Right lobe of liver (tissue), 4 donors: Measurements from ENCODE around the gene ATP5MC2.

Experiments used
- POLR2A ChIP-seq: fragments of 450-650 bp; IDR thresholded peaks from one replicate; pipeline ENCODE4 v1.6.1; 2017; ENCODE audit warnings: antibody characterized with exemption, mild to moderate bottlenecking
- TF ChIP-seq, protein P1 (sequence below), 4 donors: fragments of 200-600 bp in 3 of 4; fragments of 450-650 bp in 1 of 4; IDR thresholded peaks; one replicate each; pipeline versions ENCODE4 v1.5.1 to v1.8.0; 2016 to 2022; ENCODE audit warnings: antibody characterized with exemption in 4 of 4, mild to moderate bottlenecking in 2 of 4
- donor health status: DM: no; HTN: no; CAD: no.
- donor health status: DM: no; HTN: no; CAD: no.
- donor health status: DM: no; HTN: yes; CAD: no.

DNA sequence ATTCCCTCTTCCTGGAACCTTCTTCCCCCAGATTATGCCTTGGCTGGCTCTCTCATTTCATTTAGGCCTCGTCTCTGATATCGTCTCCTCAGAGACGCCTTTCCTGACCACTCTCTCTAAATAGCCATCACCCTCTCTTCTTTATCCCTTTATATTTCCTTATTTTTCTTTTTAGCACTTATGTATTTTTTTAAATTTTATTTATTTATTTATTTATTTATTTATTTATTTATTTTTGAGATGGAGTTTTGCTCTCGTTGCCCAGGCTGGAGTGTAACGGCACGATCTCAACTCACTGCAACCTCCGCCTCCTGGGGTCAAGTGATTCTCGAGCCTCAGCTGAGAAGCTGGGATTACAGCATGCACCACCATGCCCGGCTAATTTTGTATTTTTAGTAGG lies 8.1 kb upstream of the ATP5MC2 start:
- TF ChIP-seq, protein P1, sequence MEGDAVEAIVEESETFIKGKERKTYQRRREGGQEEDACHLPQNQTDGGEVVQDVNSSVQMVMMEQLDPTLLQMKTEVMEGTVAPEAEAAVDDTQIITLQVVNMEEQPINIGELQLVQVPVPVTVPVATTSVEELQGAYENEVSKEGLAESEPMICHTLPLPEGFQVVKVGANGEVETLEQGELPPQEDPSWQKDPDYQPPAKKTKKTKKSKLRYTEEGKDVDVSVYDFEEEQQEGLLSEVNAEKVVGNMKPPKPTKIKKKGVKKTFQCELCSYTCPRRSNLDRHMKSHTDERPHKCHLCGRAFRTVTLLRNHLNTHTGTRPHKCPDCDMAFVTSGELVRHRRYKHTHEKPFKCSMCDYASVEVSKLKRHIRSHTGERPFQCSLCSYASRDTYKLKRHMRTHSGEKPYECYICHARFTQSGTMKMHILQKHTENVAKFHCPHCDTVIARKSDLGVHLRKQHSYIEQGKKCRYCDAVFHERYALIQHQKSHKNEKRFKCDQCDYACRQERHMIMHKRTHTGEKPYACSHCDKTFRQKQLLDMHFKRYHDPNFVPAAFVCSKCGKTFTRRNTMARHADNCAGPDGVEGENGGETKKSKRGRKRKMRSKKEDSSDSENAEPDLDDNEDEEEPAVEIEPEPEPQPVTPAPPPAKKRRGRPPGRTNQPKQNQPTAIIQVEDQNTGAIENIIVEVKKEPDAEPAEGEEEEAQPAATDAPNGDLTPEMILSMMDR (IDR thresholded peaks at IDR 0.05), result no peak
- no peak for TF ChIP-seq POLR2A
